Progenitor cell of endocrine pancreas (in vitro differentiated cells): ENCODE results near the gene UBTF. TPM values are rescaled to one million over a fixed set of nuclear protein-coding genes. Genes with fewer than 3 reads are reported as not detected.

Experiments used
- DNase-seq: peaks from one replicate; pipeline ENCODE4 v3.0.0; 2021; ENCODE audit warnings: low spot score; ENCODE audit not compliant: unreplicated experiment
- H3K27ac Mint-ChIP-seq: 2 replicates; pipeline ENCODE4 v1.8.0; 2021; ENCODE audit warnings: mild to moderate bottlenecking, moderate library complexity, mixed read lengths
- H3K27me3 Mint-ChIP-seq: 2 replicates; pipeline ENCODE4 v1.8.0; 2021; ENCODE audit warnings: mixed read lengths
- H3K36me3 Mint-ChIP-seq: 2 replicates; pipeline ENCODE4 v1.8.0; 2022; ENCODE audit warnings: mixed read lengths; ENCODE audit not compliant: insufficient read depth
- H3K4me1 Mint-ChIP-seq: 2 replicates; pipeline ENCODE4 v1.8.0; 2021; ENCODE audit warnings: low read depth, mixed read lengths
- H3K4me3 Mint-ChIP-seq: 2 replicates; pipeline ENCODE4 v1.8.0; 2021; ENCODE audit warnings: low read depth, mild to moderate bottlenecking, moderate library complexity, mixed read lengths
- H3K9me3 Mint-ChIP-seq: 2 replicates; pipeline ENCODE4 v1.8.0; 2021; ENCODE audit warnings: low read depth, mixed read lengths
- CTCF ChIP-seq: fragments of 200-600 bp; sonication (generic); IDR thresholded peaks from one replicate; pipeline ENCODE4 v1.5.0; 2021; ENCODE audit warnings: antibody characterized with exemption, mild to moderate bottlenecking; ENCODE audit not compliant: unreplicated experiment
- total RNA-seq: library from RNA; stranded (reverse); gene quantifications from 2 replicates; pipeline ENCODE4 v1.2.1, GENCODE V29; 2021

The UBTF gene
- total RNA-seq, 1 donor from 2014 or later: 100 TPM

- Mint-ChIP-seq H3K36me3 (no peaks in the 10 kb centered on the region), H3K4me1 (peaks cover 4% of the 10 kb centered on the region), H3K27me3 (no peaks in the 10 kb centered on the region), H3K9me3 (no peaks in the 10 kb centered on the region), H3K4me3 (no peak overlapping the region), H3K27ac (no peak overlapping the region)
- no peak for DNase-seq
- TF ChIP-seq CTCF: no peak
Observed at GRCh38 chr17:44229090-44229489, 9.6 kb upstream of the UBTF start.

- TF ChIP-seq CTCF: no peak
- no peak overlapping the region for H3K4me3 Mint-ChIP-seq
- no peak overlapping the region for H3K27ac Mint-ChIP-seq
- no peaks in the 10 kb centered on the region for H3K36me3 Mint-ChIP-seq
- peaks cover 10% of the 10 kb centered on the region for H3K4me1 Mint-ChIP-seq
- H3K9me3 Mint-ChIP-seq: no peaks in the 10 kb centered on the region
- H3K27me3 Mint-ChIP-seq: no peaks in the 10 kb centered on the region
- no peak for DNase-seq
Observed at GRCh38 chr17:44223541-44224071, 4.1 kb upstream of the UBTF start.

- no peak for DNase-seq
Observed at GRCh38 chr17:44222112-44222869, 2.8 kb upstream of the UBTF start.

GRCh38 chr17:44221862-44222111 lies 2.3 kb upstream of the UBTF start:
- no peaks in the 10 kb centered on the region for H3K27me3 Mint-ChIP-seq

More at GRCh38 chr17:44222112-44222869, 2.8 kb upstream of the UBTF start:
- peaks cover 14% of the 10 kb centered on the region for H3K4me1 Mint-ChIP-seq
- H3K27ac Mint-ChIP-seq: peak overlapping the region; percentile 90
- H3K27me3 Mint-ChIP-seq: no peaks in the 10 kb centered on the region
- H3K9me3 Mint-ChIP-seq: no peaks in the 10 kb centered on the region
- H3K4me3 Mint-ChIP-seq: peak overlapping the region; percentile 91
- no peaks in the 10 kb centered on the region for H3K36me3 Mint-ChIP-seq
- peak; percentile 30 for TF ChIP-seq CTCF

More at GRCh38 chr17:44221862-44222111, 2.3 kb upstream of the UBTF start:
- Mint-ChIP-seq H3K4me1 (peaks cover 14% of the 10 kb centered on the region), H3K9me3 (no peaks in the 10 kb centered on the region), H3K4me3 (peak overlapping the region; percentile 91), H3K36me3 (peaks cover 3% of the 10 kb centered on the region), H3K27ac (peak overlapping the region; percentile 90)
- no peak for DNase-seq
- TF ChIP-seq CTCF: no peak
